A673 (cell line): ENCODE data around the gene OGDH. TPM values are rescaled to one million over a fixed set of nuclear protein-coding genes. Genes with fewer than 3 reads are reported as not detected.

ENCODE experiments used
- BruUV-seq: library from RNA; stranded (reverse); fragments of 400-500 nt; replicated peaks from 2 replicates; lab custom pipeline; 2021; lab: Mats Ljungman, UMichigan
- CTCF ChIA-PET: fragments of 300-600 bp; sonication (Branson Sonifier 250); formaldehyde crosslinking; loops from one replicate; lab custom pipeline; 2022; ENCODE audit warnings: antibody characterized with exemption; lab: Charles Lee
- POLR2A ChIA-PET: fragments of 300-600 bp; sonication (Branson Sonifier 250); formaldehyde crosslinking; loops from one replicate; lab custom pipeline; 2022; ENCODE audit warnings: antibody characterized with exemption; ENCODE audit not compliant: low non-redundant PET; lab: Charles Lee
- DNase-seq: peaks from one replicate; pipeline ENCODE4 v3.0.0-alpha.2; 2015; ENCODE audit warnings: low spot score
- H3K27ac ChIP-seq: fragments of 200-600 bp; sonication (generic); 2 replicates; pipeline ENCODE4 v1.5.1; 2016; ENCODE audit warnings: mixed run types, low read depth, mild to moderate bottlenecking, mixed read lengths, antibody characterized with exemption, low read length; ENCODE audit not compliant: poor library complexity, severe bottlenecking
- H3K27me3 ChIP-seq: fragments of 200-600 bp; sonication (generic); replicated peaks from 2 replicates; pipeline ENCODE4 v1.6.1; 2017; ENCODE audit warnings: mixed run types, low read depth, mild to moderate bottlenecking, mixed read lengths, antibody characterized with exemption, low read length; ENCODE audit not compliant: insufficient read depth, poor library complexity
- H3K36me3 ChIP-seq: fragments of 200-600 bp; sonication (generic); 2 replicates; pipeline ENCODE4 v1.6.1; 2016; ENCODE audit warnings: mixed run types, mild to moderate bottlenecking, mixed read lengths, antibody characterized with exemption, low read length; ENCODE audit not compliant: insufficient read depth, poor library complexity, severe bottlenecking
- H3K4me1 ChIP-seq: fragments of 200-600 bp; sonication (generic); 2 replicates; pipeline ENCODE4 v1.6.1; 2017; ENCODE audit warnings: mixed run types, mild to moderate bottlenecking, mixed read lengths, antibody characterized with exemption, low read length; ENCODE audit not compliant: insufficient read depth, poor library complexity, severe bottlenecking
- H3K4me3 ChIP-seq: fragments of 200-600 bp; sonication (generic); 2 replicates; pipeline ENCODE4 v1.5.1; 2016; ENCODE audit warnings: low read depth, mixed run types, mild to moderate bottlenecking, mixed read lengths, low read length; ENCODE audit not compliant: poor library complexity, severe bottlenecking
- H3K9me3 ChIP-seq: fragments of 200-600 bp; sonication (generic); 2 replicates; pipeline ENCODE4 v1.6.1; 2016; ENCODE audit warnings: mixed run types, low read depth, mild to moderate bottlenecking, mixed read lengths, antibody characterized with exemption, low read length; ENCODE audit not compliant: poor library complexity, severe bottlenecking
- CTCF ChIP-seq: fragments of 300-800, 200-600 bp; sonication (generic); conservative IDR thresholded peaks from 2 replicates; pipeline ENCODE4 v1.5.1; 2017; ENCODE audit warnings: low read depth, mild to moderate bottlenecking, antibody characterized with exemption, low read length, moderate library complexity, mixed read lengths
- EZH2 ChIP-seq: fragments of 200-600 bp; sonication (generic); IDR thresholded peaks from 2 replicates; pipeline ENCODE4 v1.6.1; 2017; ENCODE audit warnings: borderline replicate concordance, low read depth, mild to moderate bottlenecking, mixed read lengths, antibody characterized with exemption, low read length; ENCODE audit not compliant: poor library complexity, severe bottlenecking
- intact Hi-C: fragments of 100-400 bp; cut with micrococcal nuclease; formaldehyde crosslinking; loops from one replicate; pipeline ENCODE4 v1.10.0; 2022; ENCODE audit not compliant: unreplicated experiment
- total RNA-seq: library from RNA; stranded (reverse); gene quantifications from 2 replicates; pipeline ENCODE4 v1.2.3, GENCODE V29; 2021

The OGDH gene
- total RNA-seq, 1 experiment from 2014 or later, result 111 TPM

DNA sequence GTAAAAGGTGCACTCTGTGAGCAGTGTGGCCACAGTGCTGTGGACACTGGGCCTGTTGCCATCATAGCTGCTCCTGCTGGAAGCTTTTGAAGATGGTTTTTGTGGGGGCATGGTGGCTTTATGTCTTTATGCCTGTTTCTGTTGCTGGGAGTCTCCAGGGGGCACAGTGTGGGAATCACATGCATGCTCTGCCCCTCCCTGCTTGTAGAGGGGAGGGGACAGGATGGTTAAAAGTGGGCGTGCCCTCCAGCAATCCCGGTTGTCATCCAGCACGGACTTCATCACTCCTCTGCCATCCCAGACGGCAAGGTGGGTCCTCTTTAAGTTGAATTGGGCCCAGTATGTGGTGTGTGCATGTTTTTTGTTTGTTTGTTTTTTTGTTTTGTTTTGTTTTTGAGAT is 20.2 kb downstream of the OGDH start:
- CTCF ChIA-PET, result interaction anchor here (0.6 kb wide), 1 partner anchor 607 kb away, joined by 3 read pairs; no protein-coding TSS in a partner anchor
- POLR2A ChIA-PET, result no interaction called here

DNA sequence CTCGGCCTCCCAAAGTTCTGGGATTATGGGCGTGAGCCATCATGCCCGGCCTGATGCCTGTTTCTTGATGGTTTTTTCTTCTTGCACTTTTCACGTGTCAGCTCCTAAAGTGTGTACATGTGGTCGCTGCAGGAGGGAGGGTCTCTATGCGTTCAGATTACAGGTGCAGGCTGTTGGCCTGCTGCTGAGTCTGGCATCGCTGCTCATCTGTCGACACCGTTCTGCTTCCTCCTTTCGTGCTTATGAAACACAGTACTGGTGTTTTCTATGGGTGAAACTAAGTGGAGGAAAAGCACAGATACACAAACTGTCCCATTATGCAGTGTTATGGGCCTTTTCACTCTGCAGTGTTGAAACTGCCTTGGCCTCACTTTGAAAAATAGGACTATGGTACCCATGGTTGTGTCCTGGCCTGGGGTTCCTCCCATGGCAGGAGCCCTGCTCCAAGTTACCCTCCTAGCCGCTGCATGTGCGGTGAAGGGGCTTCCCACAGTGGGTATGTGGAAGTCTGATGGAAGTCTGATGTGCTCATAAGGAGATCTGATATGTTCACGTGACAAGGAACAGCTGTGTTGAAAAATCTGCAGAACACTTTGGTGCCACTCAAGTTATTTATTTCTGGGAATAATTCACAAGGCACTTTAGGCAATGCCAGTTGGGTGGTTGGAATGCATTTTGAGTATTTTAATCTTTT is 23.5 kb downstream of the OGDH start:
- Histone ChIP-seq H3K4me1 (no peaks in the 10 kb centered on the region), H3K27ac (no peak overlapping the region), H3K36me3 (peaks cover 15% of the 10 kb centered on the region), H3K9me3 (no peaks in the 10 kb centered on the region), H3K4me3 (no peak overlapping the region), H3K27me3 (no peaks in the 10 kb centered on the region)
- intact Hi-C loops, result no loop called here
- no TSS peak for BruUV-seq
- no peak for TF ChIP-seq CTCF
- no peak for TF ChIP-seq EZH2
- CTCF ChIA-PET, result no interaction called here
- DNase-seq, result no peak
- POLR2A ChIA-PET, result no interaction called here

More for the DNA sequence above, 20.2 kb downstream of the OGDH start:
- Histone ChIP-seq H3K27ac (no peak overlapping the region), H3K4me3 (no peak overlapping the region), H3K4me1 (no peaks in the 10 kb centered on the region), H3K36me3 (peaks cover 15% of the 10 kb centered on the region), H3K27me3 (no peaks in the 10 kb centered on the region), H3K9me3 (no peaks in the 10 kb centered on the region)
- no TSS peak for BruUV-seq
- DNase-seq, result no peak
- intact Hi-C loops, result no loop called here
- no peak for TF ChIP-seq EZH2
- no peak for TF ChIP-seq CTCF

DNA sequence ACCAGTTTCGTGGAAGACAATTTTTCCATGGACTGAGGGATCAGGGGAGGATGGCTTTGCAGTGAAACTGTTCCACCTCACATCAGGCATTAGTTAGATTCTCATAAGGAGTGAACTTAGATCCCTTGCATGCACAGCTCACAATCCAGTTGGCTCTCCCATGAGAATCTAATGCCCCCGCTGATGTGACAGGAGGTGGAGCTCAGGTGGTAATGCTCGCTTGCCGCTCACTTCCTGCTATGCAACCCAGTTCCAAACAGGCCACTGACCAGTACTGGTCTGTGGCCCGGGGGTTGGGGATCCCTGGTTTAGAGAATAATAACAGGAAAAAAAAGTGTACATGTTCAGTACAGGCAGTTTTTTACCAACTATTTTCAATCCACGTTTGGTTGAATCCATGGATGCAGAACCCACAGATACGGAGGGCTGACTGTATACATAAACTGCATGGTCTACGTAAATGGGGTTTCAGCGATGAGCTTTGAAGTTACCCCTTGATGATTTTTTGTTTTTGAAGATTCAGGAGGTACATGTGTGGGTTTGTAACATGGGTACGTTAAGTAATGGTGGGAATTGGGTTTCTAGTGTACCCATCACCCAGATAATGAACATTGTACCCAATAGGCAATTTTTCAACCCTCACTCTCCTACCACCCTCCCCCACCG is 24.5 kb downstream of the OGDH start:
- ChIA-PET POLR2A (no interaction called here), CTCF (no interaction called here)
- Histone ChIP-seq H3K4me3 (no peak overlapping the region), H3K27me3 (no peaks in the 10 kb centered on the region), H3K9me3 (no peaks in the 10 kb centered on the region), H3K27ac (no peak overlapping the region), H3K36me3 (peaks cover 12% of the 10 kb centered on the region), H3K4me1 (no peaks in the 10 kb centered on the region)
- no peak for TF ChIP-seq EZH2
- no peak for TF ChIP-seq CTCF
- BruUV-seq, result no TSS peak
- no peak for DNase-seq
- intact Hi-C loops, result no loop called here
